Fibroblast of lung (primary cell): ENCODE data around the gene C10orf90.

ENCODE experiments used
- CTCF ChIP-seq, 2 donors: IDR thresholded peaks in 1 of 2; conservative IDR thresholded peaks in 1 of 2; 1 replicate in 1 of 2; 2 replicates in 1 of 2; pipeline ENCODE4 v1.5.1; 2011 to 2012; ENCODE audit warnings: low read length in 2 of 2, control low read depth in 1 of 2, inconsistent platforms in 1 of 2, low read depth in 1 of 2, mild to moderate bottlenecking in 1 of 2
- EZH2 ChIP-seq: IDR thresholded peaks from 2 replicates; pipeline ENCODE4 v1.5.1; 2012; ENCODE audit warnings: low read length, control low read depth, mild to moderate bottlenecking; ENCODE audit errors: missing control alignments

- TF ChIP-seq EZH2 = no peak
- TF ChIP-seq CTCF (conservative IDR thresholded peaks at IDR 0.05 in 1 of 2, IDR thresholded peaks at IDR 0.05 in 1 of 2; ENCODE audit: low read depth in 1 of 2, low read length in 2 of 2) = no peak
These were observed 142.7 kb downstream of the C10orf90 start for GRCh38 chr10:126527645-126528314.
